HG03354 (cell line): ENCODE data around the gene TKTL2.
"Not testable (repeated sequence)": the region's sequence is repeated elsewhere in the genome, so short reads cannot be mapped to it uniquely, and the experiment has no call there.

Source experiments
- ATAC-seq: cut with Tn5 transposase; IDR thresholded peaks from one replicate; pipeline ENCODE4 v1.9.1; 2021; ENCODE audit warnings: mild to moderate bottlenecking; ENCODE audit not compliant: unreplicated experiment, poor library complexity, severe bottlenecking

The TKTL2 gene

GRCh38 chr4:163448540-163449203 lies 24.9 kb downstream of the TKTL2 start:
- ATAC-seq: no peak

- ATAC-seq: no peak
Measured at GRCh38 chr4:163447481-163447880, 26.1 kb downstream of the TKTL2 start.

- ATAC-seq: not testable (repeated sequence)
Measured at GRCh38 chr4:163447023-163447422, 26.5 kb downstream of the TKTL2 start.

GRCh38 chr4:163440040-163440439 lies 33.5 kb downstream of the TKTL2 start:
- no peak for ATAC-seq
